H1 (cell line): Measurements from ENCODE around the gene CDK4. TPM values are rescaled to one million over a fixed set of nuclear protein-coding genes. Genes with fewer than 3 reads are reported as not detected.

Experiments
- CHD1 ChIP-seq: IDR thresholded peaks from 2 replicates; pipeline ENCODE4 v1.6.1; 2012; ENCODE audit warnings: low read depth, low read length, improper control_type of control experiment
- FOSL1 ChIP-seq: IDR thresholded peaks from 2 replicates; pipeline ENCODE4 v1.6.1; 2011; ENCODE audit warnings: mild to moderate bottlenecking, low read depth, low read length, moderate library complexity; ENCODE audit not compliant: insufficient read depth
- YY1 ChIP-seq: IDR thresholded peaks from 2 replicates; pipeline ENCODE4 v1.6.1; 2011; ENCODE audit warnings: low read depth, mild to moderate bottlenecking, low read length
- polyA plus RNA-seq, 7 experiments: library from polyadenylated mRNA; depleted of rRNA in 3 of 7; stranded (reverse) in 5 of 7; unstranded in 2 of 7; fragments of >200 nt in 5 of 7; fragments of 200-250 nt in 2 of 7; gene quantifications; 1 replicate in 5 of 7; 2 replicates in 1 of 7; 4 replicates in 1 of 7; pipeline versions ENCODE4 v1.2.1 to v1.2.3, GENCODE V29; 2011 to 2013; ENCODE audit warnings: missing spikeins in 2 of 7, mixed read lengths in 2 of 7
- total RNA-seq: library from RNA; stranded (reverse); fragmentation: NEBNext Ultra II Directional; extraction: Animal tissue kit (Norgen Biotek cat#: 25700); gene quantifications from 2 replicates; pipeline ENCODE4 v1.2.1, GENCODE V29; 2021

Gene CDK4
- total and polyA plus RNA-seq, 2 of the 8 experiments (the other 6 are each of a cell fraction or from before 2014, with no cell fraction given), result 174 to 368 TPM

- no peak for TF ChIP-seq CHD1
- TF ChIP-seq YY1, result no peak
- TF ChIP-seq FOSL1, result no peak
Observed at GRCh38 chr12:57753756-57754337, 1.7 kb upstream of the CDK4 start (continued).
